A673 (cell line): ENCODE measurements around the gene PMFBP1. TPM values are rescaled to one million over a fixed set of nuclear protein-coding genes. Genes with fewer than 3 reads are reported as not detected.

ENCODE experiments used
- BruUV-seq: library from RNA; stranded (reverse); fragments of 400-500 nt; replicated peaks from 2 replicates; lab custom pipeline; 2021; lab: Mats Ljungman, UMichigan
- CTCF ChIA-PET: fragments of 300-600 bp; sonication (Branson Sonifier 250); formaldehyde crosslinking; loops from one replicate; lab custom pipeline; 2022; ENCODE audit warnings: antibody characterized with exemption; lab: Charles Lee
- POLR2A ChIA-PET: fragments of 300-600 bp; sonication (Branson Sonifier 250); formaldehyde crosslinking; loops from one replicate; lab custom pipeline; 2022; ENCODE audit warnings: antibody characterized with exemption; ENCODE audit not compliant: low non-redundant PET; lab: Charles Lee
- DNase-seq: peaks from one replicate; pipeline ENCODE4 v3.0.0-alpha.2; 2015; ENCODE audit warnings: low spot score
- H3K27ac ChIP-seq: fragments of 200-600 bp; sonication (generic); 2 replicates; pipeline ENCODE4 v1.5.1; 2016; ENCODE audit warnings: mixed run types, low read depth, mild to moderate bottlenecking, mixed read lengths, antibody characterized with exemption, low read length; ENCODE audit not compliant: poor library complexity, severe bottlenecking
- H3K27me3 ChIP-seq: fragments of 200-600 bp; sonication (generic); replicated peaks from 2 replicates; pipeline ENCODE4 v1.6.1; 2017; ENCODE audit warnings: mixed run types, low read depth, mild to moderate bottlenecking, mixed read lengths, antibody characterized with exemption, low read length; ENCODE audit not compliant: insufficient read depth, poor library complexity
- H3K36me3 ChIP-seq: fragments of 200-600 bp; sonication (generic); 2 replicates; pipeline ENCODE4 v1.6.1; 2016; ENCODE audit warnings: mixed run types, mild to moderate bottlenecking, mixed read lengths, antibody characterized with exemption, low read length; ENCODE audit not compliant: insufficient read depth, poor library complexity, severe bottlenecking
- H3K4me1 ChIP-seq: fragments of 200-600 bp; sonication (generic); 2 replicates; pipeline ENCODE4 v1.6.1; 2017; ENCODE audit warnings: mixed run types, mild to moderate bottlenecking, mixed read lengths, antibody characterized with exemption, low read length; ENCODE audit not compliant: insufficient read depth, poor library complexity, severe bottlenecking
- H3K4me3 ChIP-seq: fragments of 200-600 bp; sonication (generic); 2 replicates; pipeline ENCODE4 v1.5.1; 2016; ENCODE audit warnings: low read depth, mixed run types, mild to moderate bottlenecking, mixed read lengths, low read length; ENCODE audit not compliant: poor library complexity, severe bottlenecking
- H3K9me3 ChIP-seq: fragments of 200-600 bp; sonication (generic); 2 replicates; pipeline ENCODE4 v1.6.1; 2016; ENCODE audit warnings: mixed run types, low read depth, mild to moderate bottlenecking, mixed read lengths, antibody characterized with exemption, low read length; ENCODE audit not compliant: poor library complexity, severe bottlenecking
- EZH2 ChIP-seq: fragments of 200-600 bp; sonication (generic); IDR thresholded peaks from 2 replicates; pipeline ENCODE4 v1.6.1; 2017; ENCODE audit warnings: borderline replicate concordance, low read depth, mild to moderate bottlenecking, mixed read lengths, antibody characterized with exemption, low read length; ENCODE audit not compliant: poor library complexity, severe bottlenecking
- intact Hi-C: fragments of 100-400 bp; cut with micrococcal nuclease; formaldehyde crosslinking; loops from one replicate; pipeline ENCODE4 v1.10.0; 2022; ENCODE audit not compliant: unreplicated experiment
- total RNA-seq: library from RNA; stranded (reverse); gene quantifications from 2 replicates; pipeline ENCODE4 v1.2.3, GENCODE V29; 2021
- TF ChIP-seq, protein P1 (sequence below): fragments of 300-800, 200-600 bp; sonication (generic); conservative IDR thresholded peaks from 2 replicates; pipeline ENCODE4 v1.5.1; 2017; ENCODE audit warnings: low read depth, mild to moderate bottlenecking, antibody characterized with exemption, low read length, moderate library complexity, mixed read lengths

Gene PMFBP1
- total RNA-seq, 1 experiment from 2014 or later, result 1.2 TPM

DNA sequence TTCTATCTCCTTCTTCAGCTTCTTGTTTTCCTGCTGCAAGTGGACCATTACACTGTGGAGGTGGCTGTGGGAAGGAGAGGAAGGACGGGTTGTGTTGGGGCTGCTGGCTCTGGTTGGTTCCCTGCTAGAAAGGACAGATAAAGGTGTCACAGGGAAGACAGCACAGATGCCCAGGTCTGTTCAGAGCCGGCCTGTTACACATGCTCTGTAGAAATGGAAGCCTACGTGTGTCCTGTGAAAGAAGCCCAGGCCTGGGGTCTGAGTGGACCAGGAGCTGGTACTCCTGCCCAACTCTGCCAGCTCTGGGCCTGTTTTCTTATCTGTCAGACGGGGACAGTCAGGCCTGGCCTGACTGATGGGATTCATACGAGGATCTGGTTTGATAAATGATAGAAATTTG, 51.9 kb downstream of the PMFBP1 start:
- DNase-seq, result no peak
- Histone ChIP-seq H3K36me3 (no peaks in the 10 kb centered on the region), H3K27ac (no peak overlapping the region), H3K4me1 (peaks cover under 1% of the 10 kb centered on the region), H3K27me3 (no peaks in the 10 kb centered on the region), H3K4me3 (no peak overlapping the region), H3K9me3 (no peaks in the 10 kb centered on the region)
- no TSS peak for BruUV-seq
- POLR2A ChIA-PET, result no interaction called here
- CTCF ChIA-PET, result no interaction called here
- intact Hi-C loops, result no loop called here
- TF ChIP-seq, protein P1, sequence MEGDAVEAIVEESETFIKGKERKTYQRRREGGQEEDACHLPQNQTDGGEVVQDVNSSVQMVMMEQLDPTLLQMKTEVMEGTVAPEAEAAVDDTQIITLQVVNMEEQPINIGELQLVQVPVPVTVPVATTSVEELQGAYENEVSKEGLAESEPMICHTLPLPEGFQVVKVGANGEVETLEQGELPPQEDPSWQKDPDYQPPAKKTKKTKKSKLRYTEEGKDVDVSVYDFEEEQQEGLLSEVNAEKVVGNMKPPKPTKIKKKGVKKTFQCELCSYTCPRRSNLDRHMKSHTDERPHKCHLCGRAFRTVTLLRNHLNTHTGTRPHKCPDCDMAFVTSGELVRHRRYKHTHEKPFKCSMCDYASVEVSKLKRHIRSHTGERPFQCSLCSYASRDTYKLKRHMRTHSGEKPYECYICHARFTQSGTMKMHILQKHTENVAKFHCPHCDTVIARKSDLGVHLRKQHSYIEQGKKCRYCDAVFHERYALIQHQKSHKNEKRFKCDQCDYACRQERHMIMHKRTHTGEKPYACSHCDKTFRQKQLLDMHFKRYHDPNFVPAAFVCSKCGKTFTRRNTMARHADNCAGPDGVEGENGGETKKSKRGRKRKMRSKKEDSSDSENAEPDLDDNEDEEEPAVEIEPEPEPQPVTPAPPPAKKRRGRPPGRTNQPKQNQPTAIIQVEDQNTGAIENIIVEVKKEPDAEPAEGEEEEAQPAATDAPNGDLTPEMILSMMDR, result no peak
- no peak for TF ChIP-seq EZH2

DNA sequence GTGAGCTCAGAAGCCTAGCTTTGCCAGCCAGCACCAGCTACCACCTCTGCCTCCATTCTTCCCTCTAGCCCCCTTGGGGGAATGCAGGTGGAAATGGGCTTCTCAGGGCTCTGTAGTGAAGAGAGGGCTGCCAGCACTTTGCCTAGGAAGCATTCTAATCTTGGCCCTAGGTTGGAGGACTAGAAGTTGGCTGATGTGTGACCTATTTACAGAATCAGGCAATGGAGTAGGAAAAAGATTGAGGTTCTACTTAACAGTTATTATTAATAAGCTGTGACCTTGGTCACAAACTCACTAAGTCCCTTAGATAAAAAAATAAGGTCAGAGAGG, 58.4 kb downstream of the PMFBP1 start:
- Histone ChIP-seq H3K27me3 (no peaks in the 10 kb centered on the region), H3K27ac (no peak overlapping the region), H3K4me1 (peaks cover 6% of the 10 kb centered on the region), H3K36me3 (peaks cover 29% of the 10 kb centered on the region), H3K4me3 (no peak overlapping the region), H3K9me3 (no peaks in the 10 kb centered on the region)
- intact Hi-C loops, result no loop called here
- TF ChIP-seq EZH2, result no peak
- TF ChIP-seq, protein P1, result no peak
- ChIA-PET POLR2A (no interaction called here), CTCF (interaction anchor here (0.7 kb wide), 1 partner anchor 11 kb away, joined by 3 read pairs; no protein-coding TSS in a partner anchor)
- no TSS peak for BruUV-seq
- no peak for DNase-seq

DNA sequence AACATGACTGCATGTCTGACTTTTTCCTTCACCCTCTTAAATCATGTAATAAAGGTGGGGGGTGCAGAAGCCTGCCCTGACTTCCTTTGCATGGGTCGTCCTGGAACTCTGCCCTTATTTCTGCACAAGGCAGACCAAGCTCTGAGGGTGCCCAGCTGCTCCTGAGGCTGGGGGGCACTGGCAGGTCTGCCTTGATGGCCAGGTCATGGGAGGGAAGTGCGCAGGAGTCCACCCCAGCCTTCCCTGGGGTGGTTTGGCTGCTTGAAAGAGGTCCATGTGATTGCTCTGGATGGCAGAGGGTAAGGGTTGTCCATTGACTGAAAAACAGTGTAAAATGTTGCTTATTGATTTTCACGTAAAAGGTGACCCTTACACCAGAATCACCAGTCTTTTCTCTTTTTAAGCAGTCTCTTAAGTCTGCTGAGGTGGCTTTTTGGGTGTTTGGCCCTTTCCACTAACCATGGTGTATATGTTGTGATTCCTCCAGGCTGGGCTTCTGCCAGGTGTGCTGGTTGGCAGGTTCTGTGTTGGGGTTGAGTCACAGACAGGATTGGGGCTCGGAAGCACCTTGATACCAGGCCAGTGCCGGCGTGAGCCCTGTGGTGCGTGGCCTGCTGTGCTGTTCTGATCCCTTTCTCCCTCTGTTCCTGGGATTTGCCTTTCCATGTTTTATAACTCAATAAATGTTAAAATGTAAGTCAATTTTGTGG, 58.9 kb downstream of the PMFBP1 start:
- no peak overlapping the region for H3K4me3 ChIP-seq
- no peak for TF ChIP-seq EZH2
- TF ChIP-seq, protein P1, result no peak
- POLR2A ChIA-PET, result no interaction called here
- H3K27ac ChIP-seq, result no peak overlapping the region
- no peak for DNase-seq
- peaks cover 6% of the 10 kb centered on the region for H3K4me1 ChIP-seq
- H3K27me3 ChIP-seq, result no peaks in the 10 kb centered on the region
- CTCF ChIA-PET, result no interaction called here
- intact Hi-C loops, result no loop called here
- H3K9me3 ChIP-seq, result no peaks in the 10 kb centered on the region
- H3K36me3 ChIP-seq, result peaks cover 34% of the 10 kb centered on the region
- BruUV-seq, result no TSS peak
